Measurements from ENCODE around the gene ETS1. TPM values are rescaled to one million over a fixed set of nuclear protein-coding genes. Genes with fewer than 3 reads are reported as not detected.

Gene ETS1, protein sequence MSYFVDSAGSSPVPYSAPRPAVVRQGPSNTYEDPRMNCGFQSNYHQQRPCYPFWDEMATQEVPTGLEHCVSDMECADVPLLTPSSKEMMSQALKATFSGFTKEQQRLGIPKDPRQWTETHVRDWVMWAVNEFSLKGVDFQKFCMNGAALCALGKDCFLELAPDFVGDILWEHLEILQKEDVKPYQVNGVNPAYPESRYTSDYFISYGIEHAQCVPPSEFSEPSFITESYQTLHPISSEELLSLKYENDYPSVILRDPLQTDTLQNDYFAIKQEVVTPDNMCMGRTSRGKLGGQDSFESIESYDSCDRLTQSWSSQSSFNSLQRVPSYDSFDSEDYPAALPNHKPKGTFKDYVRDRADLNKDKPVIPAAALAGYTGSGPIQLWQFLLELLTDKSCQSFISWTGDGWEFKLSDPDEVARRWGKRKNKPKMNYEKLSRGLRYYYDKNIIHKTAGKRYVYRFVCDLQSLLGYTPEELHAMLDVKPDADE
- total RNA-seq, result 152 and 164 TPM in 2 replicates

DNA sequence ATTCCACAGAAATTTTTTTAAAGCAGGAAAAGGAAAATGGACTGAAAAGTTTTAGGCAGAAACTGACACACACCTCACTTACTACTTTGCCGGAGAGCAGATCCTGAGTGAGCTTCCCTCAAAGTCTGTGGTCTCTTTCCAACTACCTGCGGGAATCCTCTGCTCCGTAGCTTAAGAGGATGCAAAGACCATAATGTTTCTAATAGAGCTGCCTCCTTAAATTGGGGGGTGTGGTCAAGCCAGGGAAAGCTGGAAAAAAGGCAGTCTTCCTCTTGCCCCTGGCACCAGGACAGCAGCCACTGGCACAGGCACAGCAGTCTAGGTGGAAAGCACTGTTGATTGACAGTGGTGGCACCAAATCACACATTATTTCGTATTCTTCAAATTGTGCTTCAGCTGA is at the start of gene ETS1:
ETS1 (minus strand) TSS at position 144 of the 400 bp plus-strand sequence. CDS start 14,428 bp downstream, outside the sequence.

Small RNA genes lying within 50 kb of the gene (small RNA-seq; reads per million reads assigned to genes)
- not detected for gene MIR6090

Other genes with a start within 250 kb of the ETS1 start
- 164 and 229 TPM in 2 replicates for gene FLI1, start 106.5 kb upstream of the ETS1 start, total RNA-seq

All from vein endothelial cell (primary cell).